AG04449 (cell line): ENCODE results near the gene COL13A1.

Experiments
- CTCF ChIA-PET: fragments of 350-600 bp; formaldehyde crosslinking; extraction: SDS; loops from one replicate; lab custom pipeline; 2021; ENCODE audit warnings: antibody characterized with exemption; lab: Yijun Ruan, JAX
- POLR2A ChIA-PET: fragments of 400-600, 350-600 bp; formaldehyde crosslinking; extraction: SDS; loops from one replicate; lab custom pipeline; 2020; ENCODE audit warnings: antibody characterized with exemption, inconsistent platforms; lab: Yijun Ruan, JAX
- DNase-seq: peaks from one replicate; pipeline ENCODE4 v3.0.0-alpha.2; 2010; ENCODE audit warnings: low read depth, low spot score
- H3K4me3 ChIP-seq: 2 replicates; pipeline ENCODE4 v1.5.1; 2011; ENCODE audit warnings: low read depth, mild to moderate bottlenecking, control low read depth, low read length
- TF ChIP-seq, protein P1 (sequence below): IDR thresholded peaks from one replicate; pipeline ENCODE4 v1.5.1; 2011; ENCODE audit warnings: mild to moderate bottlenecking, moderate library complexity, low read length, control low read depth, inconsistent platforms; ENCODE audit not compliant: insufficient read depth; ENCODE audit errors: missing control alignments

COL13A1 gene

DNA sequence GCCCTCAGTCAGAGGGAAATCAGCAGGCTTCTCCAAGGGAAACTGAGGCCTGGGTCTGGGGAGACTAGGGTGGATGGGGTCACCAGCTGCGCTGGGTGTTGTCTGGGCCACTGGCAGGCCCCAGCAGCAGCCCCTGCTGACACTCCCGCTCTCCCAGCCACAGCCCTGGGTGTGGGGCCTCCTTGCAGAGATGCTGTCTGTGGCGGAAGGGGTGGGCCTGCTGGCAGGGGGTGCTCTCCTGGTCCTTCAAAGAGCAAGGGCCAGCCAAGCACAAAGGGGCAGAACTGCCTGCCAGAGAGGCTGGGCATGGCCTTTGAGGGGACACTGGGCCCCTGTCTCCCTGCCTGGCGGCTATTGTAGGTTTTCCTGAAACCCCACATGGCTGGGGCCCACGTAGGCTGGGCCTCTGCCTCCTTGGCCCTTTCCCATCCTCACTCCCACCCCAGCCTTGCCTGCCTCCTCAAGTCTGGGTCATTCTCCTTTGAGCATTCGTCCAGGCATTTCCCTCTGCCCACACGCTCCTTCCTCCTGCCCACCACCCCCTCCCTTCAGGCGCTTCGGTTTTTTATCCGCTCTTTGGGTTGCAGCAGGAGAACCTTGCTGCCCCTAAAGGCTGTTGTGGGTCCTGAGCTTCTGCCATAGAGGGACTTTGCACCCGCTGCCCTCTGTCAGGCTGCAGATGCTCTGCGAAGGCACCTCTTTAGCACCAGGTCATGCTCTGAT is 9.1 kb downstream of the COL13A1 start:
- POLR2A ChIA-PET, result no interaction called here
- CTCF ChIA-PET, result interaction anchor here (9.9 to 20.1 kb wide), 3 partner anchors 12 to 103 kb away, joined by 69 to 259 read pairs (median 75); partner anchors contain the start of gene COL13A1
- no peak for DNase-seq
- H3K4me3 ChIP-seq, result no peak overlapping the region
- TF ChIP-seq, protein P1, sequence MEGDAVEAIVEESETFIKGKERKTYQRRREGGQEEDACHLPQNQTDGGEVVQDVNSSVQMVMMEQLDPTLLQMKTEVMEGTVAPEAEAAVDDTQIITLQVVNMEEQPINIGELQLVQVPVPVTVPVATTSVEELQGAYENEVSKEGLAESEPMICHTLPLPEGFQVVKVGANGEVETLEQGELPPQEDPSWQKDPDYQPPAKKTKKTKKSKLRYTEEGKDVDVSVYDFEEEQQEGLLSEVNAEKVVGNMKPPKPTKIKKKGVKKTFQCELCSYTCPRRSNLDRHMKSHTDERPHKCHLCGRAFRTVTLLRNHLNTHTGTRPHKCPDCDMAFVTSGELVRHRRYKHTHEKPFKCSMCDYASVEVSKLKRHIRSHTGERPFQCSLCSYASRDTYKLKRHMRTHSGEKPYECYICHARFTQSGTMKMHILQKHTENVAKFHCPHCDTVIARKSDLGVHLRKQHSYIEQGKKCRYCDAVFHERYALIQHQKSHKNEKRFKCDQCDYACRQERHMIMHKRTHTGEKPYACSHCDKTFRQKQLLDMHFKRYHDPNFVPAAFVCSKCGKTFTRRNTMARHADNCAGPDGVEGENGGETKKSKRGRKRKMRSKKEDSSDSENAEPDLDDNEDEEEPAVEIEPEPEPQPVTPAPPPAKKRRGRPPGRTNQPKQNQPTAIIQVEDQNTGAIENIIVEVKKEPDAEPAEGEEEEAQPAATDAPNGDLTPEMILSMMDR, result no peak

DNA sequence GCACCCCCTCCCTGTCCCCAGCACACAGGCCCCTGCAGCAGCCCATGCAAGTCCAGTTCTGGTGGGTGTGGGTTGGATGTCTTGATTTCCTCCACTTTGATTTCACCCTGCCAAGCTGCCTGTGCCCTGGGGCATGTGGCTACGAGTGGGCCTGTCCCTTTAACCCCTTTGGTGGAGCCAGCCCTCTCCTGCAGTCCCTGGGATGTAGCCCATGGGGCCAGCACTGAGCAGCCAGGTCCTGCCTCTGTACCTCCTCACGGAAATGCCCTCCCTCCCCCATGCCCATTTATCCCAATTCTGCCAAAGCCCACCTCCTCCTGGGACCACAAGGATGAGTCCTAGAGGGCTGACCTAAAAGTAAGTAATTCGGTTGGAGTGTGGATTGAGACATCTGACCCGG is 11.9 kb downstream of the COL13A1 start:
- H3K4me3 ChIP-seq, result no peak overlapping the region
- no peak for DNase-seq
- ChIA-PET POLR2A (no interaction called here), CTCF (interaction anchor here (10.7 to 20.1 kb wide), 2 partner anchors 14 to 100 kb away, joined by 69 to 259 read pairs; partner anchors contain the start of gene COL13A1)
- TF ChIP-seq, protein P1, result no peak

DNA sequence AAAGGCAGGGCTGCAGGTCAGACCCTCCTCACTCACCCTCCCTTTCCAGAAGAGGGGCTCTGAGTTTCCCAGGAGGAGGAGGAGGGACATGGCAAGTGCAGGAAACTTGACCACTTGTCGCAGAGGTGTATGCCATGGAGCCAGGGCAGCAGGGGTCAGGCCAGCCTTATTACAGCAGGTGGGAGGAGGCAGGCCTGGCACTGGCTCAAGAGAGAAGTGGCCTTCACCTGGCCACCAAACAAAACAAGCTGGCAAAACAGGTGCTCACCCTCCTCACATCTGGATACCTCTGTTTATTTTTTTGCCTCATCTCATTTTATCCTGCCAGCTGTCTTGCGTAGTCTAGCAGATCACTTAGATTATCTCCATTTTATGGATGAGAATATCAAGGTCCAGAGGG is 12.5 kb downstream of the COL13A1 start:
- CTCF ChIA-PET, result interaction anchor here (1.5 to 20.1 kb wide), 3 partner anchors 9 to 100 kb away, joined by 5 to 259 read pairs (median 69); partner anchors contain the start of gene COL13A1
- no peak overlapping the region for H3K4me3 ChIP-seq
- DNase-seq, result no peak
- TF ChIP-seq, protein P1, result no peak
- POLR2A ChIA-PET, result no interaction called here

DNA sequence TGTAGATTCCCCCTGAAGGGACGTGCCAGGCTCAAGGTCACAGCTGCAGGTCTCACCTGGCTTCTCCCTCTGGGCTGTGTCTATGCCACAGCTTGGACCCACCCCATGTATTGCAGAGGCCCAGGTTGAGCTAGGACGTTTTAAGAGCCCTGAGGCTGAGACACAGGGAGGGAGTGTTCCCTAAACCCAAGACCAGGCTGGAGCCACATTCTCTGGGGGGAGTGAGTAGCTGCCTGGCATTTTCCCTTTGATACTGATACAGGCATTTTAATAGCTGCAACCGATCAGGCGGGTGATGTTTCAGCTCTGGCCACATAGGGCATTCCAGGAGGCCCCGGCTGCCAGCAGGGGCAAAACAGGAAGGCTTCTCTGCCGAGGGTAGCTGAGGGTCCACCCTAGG is 13.4 kb downstream of the COL13A1 start:
- no peak overlapping the region for H3K4me3 ChIP-seq
- ChIA-PET POLR2A (no interaction called here), CTCF (interaction anchor here (1.4 to 20.1 kb wide), 5 partner anchors 10 to 99 kb away, joined by 3 to 259 read pairs (median 5); partner anchors contain the start of gene COL13A1)
- TF ChIP-seq, protein P1, result no peak
- no peak for DNase-seq

DNA sequence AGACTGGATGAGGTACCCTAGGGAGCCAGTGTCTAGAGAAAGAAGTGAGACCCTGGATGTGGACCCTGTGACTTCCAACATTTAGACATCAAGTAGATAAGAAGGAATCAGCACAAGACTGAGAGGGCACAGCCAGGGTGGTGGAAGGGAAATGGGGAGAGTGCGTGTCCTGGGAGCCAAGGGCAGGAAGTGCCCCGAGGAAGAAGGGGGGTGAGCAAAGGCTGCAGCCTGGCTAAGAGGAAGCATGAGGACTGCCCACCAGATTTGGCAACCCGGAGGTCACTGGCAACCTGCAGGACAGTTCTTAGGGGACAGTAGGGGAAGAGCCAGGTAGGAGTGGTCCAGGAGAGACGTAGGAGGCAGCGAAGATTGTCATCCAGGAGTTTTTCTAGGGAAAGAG is 14.8 kb downstream of the COL13A1 start:
- H3K4me3 ChIP-seq, result no peak overlapping the region
- ChIA-PET CTCF (interaction anchor here (1.1 to 20.1 kb wide), 4 partner anchors 27 to 97 kb away, joined by 3 to 259 read pairs (median 3); no protein-coding TSS in a partner anchor), POLR2A (no interaction called here)
- DNase-seq, result no peak
- TF ChIP-seq, protein P1, result no peak

DNA sequence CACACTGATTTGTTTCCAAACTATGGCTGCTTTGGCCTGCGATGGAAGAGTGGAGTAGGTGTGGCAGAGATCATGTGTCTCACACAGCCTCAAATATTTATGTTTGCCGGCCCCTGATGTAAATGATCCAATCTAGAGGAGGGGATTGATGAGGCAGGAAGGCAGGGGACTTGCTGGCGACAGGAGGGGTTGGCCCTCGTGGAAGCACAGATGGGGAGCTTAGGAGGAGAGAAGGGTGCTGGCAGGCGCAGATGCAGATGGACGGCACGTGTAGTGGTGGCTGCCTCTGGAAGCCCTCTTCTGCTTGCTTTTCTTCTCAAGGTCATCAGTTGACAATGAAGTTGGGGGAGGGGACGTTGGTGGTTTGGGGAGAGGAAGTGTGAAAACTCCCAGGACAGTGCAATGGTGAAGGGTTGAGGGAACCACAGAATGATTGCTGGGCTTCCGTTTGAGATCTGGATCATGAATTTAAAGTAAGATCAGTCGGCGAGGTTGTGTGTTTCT is 15.4 kb downstream of the COL13A1 start:
- TF ChIP-seq, protein P1, result no peak
- POLR2A ChIA-PET, result no interaction called here
- no peak for DNase-seq
- CTCF ChIA-PET, result interaction anchor here (1.4 to 20.1 kb wide), 2 partner anchors 27 to 97 kb away, joined by 3 to 259 read pairs; no protein-coding TSS in a partner anchor
- H3K4me3 ChIP-seq, result no peak overlapping the region
